ENCODE results near the gene UBE2C.
"Not testable (repeated sequence)": the region's sequence is repeated elsewhere in the genome, so short reads cannot be mapped to it uniquely, and the experiment has no call there.

The UBE2C gene

DNA sequence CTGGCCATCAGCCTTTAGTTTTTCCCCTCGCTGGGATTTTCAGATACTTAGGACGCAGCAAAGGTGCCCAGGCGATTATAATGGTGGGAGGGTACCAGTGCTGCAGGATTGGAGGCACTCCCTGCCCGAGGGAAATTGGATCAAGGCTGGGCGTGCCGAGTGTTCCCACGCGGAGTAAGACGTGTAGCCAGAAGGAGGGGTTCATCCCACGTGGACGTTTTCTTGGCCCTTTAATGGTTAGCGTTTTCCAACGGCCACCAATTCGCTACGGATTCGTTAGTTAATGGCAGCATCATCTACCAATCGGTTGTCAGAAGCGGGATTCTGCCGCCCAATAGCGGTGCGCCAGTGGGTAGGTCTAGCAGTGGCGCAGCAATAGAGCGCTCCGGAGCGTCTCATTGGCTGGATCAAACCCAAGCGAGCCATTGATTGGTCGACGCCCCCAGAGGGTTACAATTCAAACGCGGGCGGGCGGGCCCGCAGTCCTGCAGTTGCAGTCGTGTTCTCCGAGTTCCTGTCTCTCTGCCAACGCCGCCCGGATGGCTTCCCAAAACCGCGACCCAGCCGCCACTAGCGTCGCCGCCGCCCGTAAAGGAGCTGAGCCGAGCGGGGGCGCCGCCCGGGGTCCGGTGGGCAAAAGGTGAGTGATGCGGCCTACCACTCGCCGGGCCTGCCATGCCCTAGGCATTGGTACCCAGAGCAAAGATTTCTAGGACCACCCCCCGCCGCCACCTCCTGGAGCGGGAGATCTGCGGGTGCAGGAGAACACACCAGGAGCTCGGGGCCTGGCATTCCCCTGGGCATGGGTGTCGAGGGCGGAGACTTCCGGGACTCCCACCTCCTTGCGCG lies at the start of gene UBE2C:
UBE2C (plus strand) TSS at position 488 of the 849 bp plus-strand sequence; CDS start at position 540, 52 bp downstream.
- peak; percentile 100 for DNase-seq (ENCODE audit: extremely low read depth, low read depth)
- H3K4me3 ChIP-seq (replicated peaks; ENCODE audit: low read depth, low read length) = peak within 1 kb of the TSS; percentile 83
- no peak for TF ChIP-seq CTCF (IDR thresholded peaks at IDR 0.05; ENCODE audit: low read depth, low read length, missing control alignments)

- H3K4me3 ChIP-seq (replicated peaks; ENCODE audit: low read depth, low read length); DNase-seq (ENCODE audit: extremely low read depth, low read depth): not testable (repeated sequence)
These were observed 47.7 kb upstream of the UBE2C start for GRCh38 chr20:45764618-45765282.

DNA sequence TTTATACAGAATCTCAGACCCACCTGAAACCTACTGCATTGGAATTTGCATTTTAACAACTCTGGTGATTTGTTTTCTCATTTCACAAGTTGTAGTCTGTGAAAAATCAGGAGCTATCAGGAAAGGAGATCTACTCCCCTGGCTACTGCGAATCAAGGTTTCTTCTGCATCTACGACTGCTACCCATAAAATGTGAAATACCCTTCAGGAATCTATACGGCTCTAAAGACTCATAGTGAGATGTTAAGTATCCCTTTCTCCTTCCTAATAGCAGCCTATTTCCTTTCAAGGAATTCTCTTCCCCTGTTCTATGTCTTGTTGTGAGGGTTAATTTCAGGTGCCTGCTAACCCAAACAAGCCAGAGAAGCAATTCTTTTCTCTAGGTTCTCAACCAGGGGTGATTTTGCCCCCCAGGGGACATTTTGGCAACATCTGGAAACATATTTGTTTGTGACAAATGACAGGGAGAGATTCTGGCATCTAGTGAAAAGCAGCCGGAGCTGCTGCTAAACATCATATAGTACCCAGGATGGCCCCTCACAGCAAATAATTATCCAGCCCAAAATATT lies 47.1 kb upstream of the UBE2C start:
- H3K4me3 ChIP-seq (replicated peaks; ENCODE audit: low read depth, low read length) = no peak overlapping the region
- DNase-seq (ENCODE audit: extremely low read depth, low read depth) = no peak
- no peak for TF ChIP-seq CTCF (IDR thresholded peaks at IDR 0.05; ENCODE audit: low read depth, low read length, missing control alignments)

DNA sequence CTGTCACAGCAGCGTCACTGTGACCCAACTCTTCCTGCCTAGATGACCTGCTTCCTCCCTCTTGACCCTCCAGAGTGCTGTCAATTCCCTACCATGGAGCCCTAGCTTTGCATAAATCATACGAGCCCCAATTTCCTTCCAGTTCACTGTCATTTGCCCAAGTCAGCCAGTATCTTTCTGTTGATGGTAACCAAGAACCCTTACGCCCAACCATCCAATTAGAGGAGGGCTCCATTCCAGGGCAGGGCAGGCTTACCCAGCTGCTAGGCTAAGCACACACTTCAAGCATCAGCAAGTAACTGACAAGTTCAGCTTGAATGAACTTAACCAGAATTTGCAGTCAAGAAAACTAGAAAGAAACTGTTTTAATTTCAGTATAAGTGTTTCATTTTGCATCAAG lies 46.5 kb upstream of the UBE2C start:
- no peak for DNase-seq (ENCODE audit: extremely low read depth, low read depth)
- H3K4me3 ChIP-seq (replicated peaks; ENCODE audit: low read depth, low read length) = no peak overlapping the region
- TF ChIP-seq CTCF (IDR thresholded peaks at IDR 0.05; ENCODE audit: low read depth, low read length, missing control alignments) = no peak

DNA sequence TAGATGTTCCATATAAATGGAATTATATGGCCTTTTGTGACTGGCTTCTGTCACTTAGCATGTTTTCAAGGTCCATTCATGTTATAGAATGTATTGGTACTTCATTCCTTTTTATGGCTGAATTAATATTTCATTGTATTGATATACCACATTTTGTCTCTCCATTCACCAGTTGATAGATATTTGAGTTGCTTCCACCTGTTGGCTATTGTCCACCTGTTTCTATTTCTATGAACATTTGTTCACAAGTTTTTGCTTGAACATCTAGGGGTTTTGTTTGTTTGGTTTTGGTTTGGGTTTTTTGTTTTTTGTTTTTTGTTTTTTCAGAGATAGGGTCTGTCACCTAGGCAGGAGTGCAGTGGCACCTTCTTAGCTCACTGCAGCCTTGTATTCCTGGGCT lies 44.0 kb upstream of the UBE2C start:
- H3K4me3 ChIP-seq (replicated peaks; ENCODE audit: low read depth, low read length) = no peak overlapping the region
- TF ChIP-seq CTCF (IDR thresholded peaks at IDR 0.05; ENCODE audit: low read depth, low read length, missing control alignments) = no peak
- DNase-seq (ENCODE audit: extremely low read depth, low read depth) = no peak

DNA sequence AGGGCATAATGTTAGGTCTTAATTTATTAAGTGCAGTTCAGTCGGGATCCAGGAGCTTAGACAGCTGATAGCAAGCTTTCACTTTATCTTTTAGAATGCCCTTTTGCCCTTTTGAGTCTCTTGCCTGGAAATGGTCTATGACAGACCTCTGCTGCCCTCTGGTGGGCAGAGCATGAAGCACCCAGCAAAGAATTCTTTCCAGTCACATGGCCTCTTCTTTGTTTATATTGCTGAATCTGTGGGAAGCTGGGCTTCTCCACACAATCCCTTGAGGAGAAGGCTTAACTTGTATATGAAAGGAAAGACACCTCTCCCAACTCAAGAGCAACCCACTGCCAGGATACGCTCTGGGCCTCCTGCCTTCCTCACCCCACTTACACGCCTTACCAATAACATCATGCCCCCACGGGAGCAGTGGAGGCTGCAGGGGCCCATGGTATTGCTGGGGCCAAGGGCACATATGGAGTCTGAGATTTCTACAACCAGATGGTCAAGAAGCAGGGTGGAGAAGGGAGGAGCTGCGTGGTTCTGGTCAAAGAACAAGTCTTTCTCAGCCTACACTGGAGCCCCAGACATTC lies 41.2 kb upstream of the UBE2C start:
- H3K4me3 ChIP-seq (replicated peaks; ENCODE audit: low read depth, low read length) = no peak overlapping the region
- DNase-seq (ENCODE audit: extremely low read depth, low read depth) = peak; percentile 74
- peak; percentile 91 for TF ChIP-seq CTCF (IDR thresholded peaks at IDR 0.05; ENCODE audit: low read depth, low read length, missing control alignments)

DNA sequence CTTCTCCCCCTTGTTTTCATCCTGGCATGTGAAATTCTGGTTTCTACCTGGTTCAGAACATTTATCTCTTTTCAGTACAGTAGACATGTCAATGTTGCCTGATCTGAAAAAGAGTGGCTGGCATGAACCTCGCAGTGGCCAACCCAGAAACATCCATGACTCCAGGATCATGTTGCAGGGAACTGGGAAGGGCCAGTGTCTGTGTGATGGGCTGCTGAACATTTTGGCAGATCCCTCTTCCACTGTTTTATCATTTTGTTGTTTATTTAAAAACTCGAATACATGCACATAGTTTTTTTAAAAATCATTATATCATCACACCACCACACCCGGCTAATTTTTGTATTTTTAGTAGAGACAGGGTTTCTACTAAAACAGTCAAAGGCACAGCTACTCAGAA lies 39.8 kb upstream of the UBE2C start:
- no peak for TF ChIP-seq CTCF (IDR thresholded peaks at IDR 0.05; ENCODE audit: low read depth, low read length, missing control alignments)
- H3K4me3 ChIP-seq (replicated peaks; ENCODE audit: low read depth, low read length) = no peak overlapping the region
- no peak for DNase-seq (ENCODE audit: extremely low read depth, low read depth)

All from HFF-Myc (cell line).